GM18858 (cell line): Measurements from ENCODE around the gene DGKA.
A peak's percentile ranks its signal among the peaks of the same experiment; 100 is the strongest.
"Not testable (repeated sequence)": the region's sequence is repeated elsewhere in the genome, so short reads cannot be mapped to it uniquely, and the experiment has no call there.

Experiments
- ATAC-seq: cut with Tn5 transposase; IDR thresholded peaks from one replicate; pipeline ENCODE4 v1.9.1; 2021; ENCODE audit not compliant: unreplicated experiment

The DGKA gene

GRCh38 chr12:55930771-55931316 lies at the start of gene DGKA:
DGKA (plus strand) TSS chr12:55931162; CDS start chr12:55936504, 5,342 bp downstream.
- no peak for ATAC-seq

DNA sequence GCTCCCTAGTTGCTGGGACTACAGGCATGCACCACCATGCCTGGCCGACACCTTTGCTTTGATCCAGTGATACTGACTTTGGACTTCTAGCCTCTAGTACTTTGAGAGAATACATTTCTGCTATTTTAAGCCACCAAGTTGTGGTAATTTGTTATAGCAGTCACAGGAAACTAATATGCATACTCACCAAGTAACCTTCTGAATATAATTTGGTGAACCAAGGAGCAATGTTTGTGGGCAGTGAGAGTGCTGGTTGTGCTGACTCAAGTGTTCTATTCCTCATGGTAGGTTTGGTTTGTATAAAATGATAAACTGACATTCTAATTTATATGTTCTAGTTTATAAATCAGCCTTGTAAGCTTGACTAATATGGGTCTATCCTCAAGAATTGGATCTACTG lies 45.8 kb upstream of the DGKA start:
- ATAC-seq: no peak

GRCh38 chr12:55891310-55891709 lies 39.7 kb upstream of the DGKA start:
- ATAC-seq: no peak

DNA sequence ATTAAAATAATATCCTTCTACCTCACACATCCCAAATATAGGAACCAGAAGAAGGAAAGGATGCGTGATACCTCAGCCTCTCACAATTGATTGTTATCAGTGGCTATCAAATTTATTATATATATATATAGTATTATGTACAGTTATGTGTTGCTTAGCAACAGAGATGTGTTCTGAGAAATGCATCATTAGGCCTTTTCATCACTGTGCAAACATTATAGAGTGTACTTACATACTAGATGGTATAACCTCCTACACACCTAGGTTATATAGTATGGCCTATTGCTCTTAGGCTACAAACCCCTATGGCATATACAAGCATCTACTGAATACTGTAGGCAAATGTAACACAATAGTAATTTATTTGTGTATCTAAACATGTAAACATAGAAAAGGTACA lies 37.2 kb upstream of the DGKA start:
- no peak for ATAC-seq

GRCh38 chr12:55899082-55899481 lies 31.9 kb upstream of the DGKA start:
- no peak for ATAC-seq

- ATAC-seq: no peak
These were observed 29.0 kb upstream of the DGKA start for GRCh38 chr12:55901881-55902490.

DNA sequence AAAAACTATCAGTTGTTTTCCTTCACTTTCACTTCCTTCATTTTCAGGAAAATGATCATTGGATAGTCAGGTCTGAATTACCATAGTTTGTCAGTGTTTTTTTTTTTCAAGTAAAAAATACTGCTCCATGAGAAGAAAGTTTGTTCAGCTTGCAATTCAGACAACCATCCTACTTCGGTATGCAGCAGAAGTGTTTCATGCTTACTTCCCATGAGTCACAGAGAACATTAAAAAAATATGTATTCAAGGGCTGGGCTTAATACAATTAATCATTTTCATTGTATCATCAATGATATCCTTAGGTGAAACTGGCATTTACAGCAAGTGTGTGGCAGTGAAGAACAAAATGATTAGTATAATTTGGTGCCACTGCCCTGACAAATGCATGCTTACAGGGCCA lies 24.9 kb upstream of the DGKA start:
- ATAC-seq: no peak

GRCh38 chr12:55908726-55909512 lies 22.0 kb upstream of the DGKA start:
- no peak for ATAC-seq

DNA sequence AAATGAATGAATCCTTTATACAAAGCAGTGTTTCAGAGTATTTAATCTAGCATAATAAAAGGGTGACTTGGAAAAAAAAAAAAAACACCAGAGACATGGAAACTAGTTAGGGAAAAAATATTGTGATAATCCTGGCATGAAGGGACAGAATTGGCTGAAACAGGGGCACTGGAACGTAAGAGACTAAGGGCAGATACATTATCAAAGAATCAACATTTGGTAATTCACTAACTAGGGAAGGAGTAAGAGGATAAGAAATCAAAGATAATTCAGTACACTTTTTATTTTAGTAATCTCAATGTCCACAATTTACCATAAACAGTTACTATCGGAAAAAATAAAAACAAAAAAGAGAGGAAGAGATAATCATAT lies 21.5 kb upstream of the DGKA start:
- no peak for ATAC-seq

DNA sequence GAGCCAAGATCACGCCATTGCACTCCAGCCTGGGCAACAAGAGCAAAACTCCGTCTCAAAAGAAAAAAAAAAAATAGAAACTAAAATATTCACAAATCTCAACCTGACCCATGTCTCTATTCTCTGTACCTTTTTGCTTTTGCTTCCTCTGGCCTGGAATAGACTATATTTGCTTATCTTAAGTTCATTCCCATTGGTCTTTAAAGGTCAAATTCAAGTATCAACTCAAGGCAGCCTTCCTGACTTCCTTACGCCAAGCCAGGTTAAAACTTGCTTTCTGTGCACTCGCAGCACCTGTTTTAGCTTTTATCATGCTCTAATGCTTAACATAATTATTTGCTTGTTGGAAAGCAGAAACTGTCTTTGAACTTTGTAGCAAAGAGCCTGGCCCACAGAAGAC lies 18.1 kb upstream of the DGKA start:
- ATAC-seq: no peak

GRCh38 chr12:55915482-55915859 lies 15.5 kb upstream of the DGKA start:
- ATAC-seq: no peak

DNA sequence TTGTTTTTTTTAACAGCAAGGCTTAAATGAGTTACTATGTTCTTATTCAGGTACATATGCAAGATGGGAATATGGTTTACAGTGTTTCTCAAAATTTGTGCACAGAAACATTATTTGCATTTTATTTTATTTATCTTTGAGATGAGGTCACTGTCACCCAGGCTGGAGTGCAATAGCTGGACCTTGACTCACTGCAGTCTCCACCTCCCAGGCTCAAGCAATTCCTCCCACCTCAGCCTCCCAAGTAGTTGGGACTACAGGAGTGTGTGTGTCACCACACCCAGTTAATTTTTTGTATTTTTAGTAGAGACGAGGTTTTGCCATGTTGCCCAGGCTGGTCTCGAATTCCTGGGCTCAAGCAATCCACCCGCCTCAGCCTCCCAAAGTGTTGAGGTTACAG lies 11.9 kb upstream of the DGKA start:
- ATAC-seq: not testable (repeated sequence)

GRCh38 chr12:55922126-55922525 lies 8.8 kb upstream of the DGKA start:
- no peak for ATAC-seq

GRCh38 chr12:55923648-55924047 lies 7.3 kb upstream of the DGKA start:
- not testable (repeated sequence) for ATAC-seq

DNA sequence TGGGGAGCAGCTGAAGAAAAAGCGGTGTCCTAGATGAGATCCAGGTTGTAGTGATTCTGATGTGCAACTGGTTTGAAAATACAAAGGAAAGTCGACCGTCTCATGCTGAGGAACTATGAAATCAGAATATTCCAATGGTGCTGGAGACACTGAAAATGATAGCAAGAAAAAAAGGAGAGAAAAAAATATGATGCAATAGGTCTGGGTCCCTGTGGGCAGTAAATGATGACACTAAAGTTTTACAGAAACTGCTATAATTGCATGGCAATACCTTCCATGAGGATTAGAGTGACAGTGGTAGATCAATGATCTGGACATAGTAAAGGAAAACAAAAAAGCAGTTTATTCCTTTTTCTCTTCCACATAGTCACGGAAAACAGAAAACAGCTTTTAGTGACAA lies 5.6 kb upstream of the DGKA start:
- ATAC-seq: no peak

DNA sequence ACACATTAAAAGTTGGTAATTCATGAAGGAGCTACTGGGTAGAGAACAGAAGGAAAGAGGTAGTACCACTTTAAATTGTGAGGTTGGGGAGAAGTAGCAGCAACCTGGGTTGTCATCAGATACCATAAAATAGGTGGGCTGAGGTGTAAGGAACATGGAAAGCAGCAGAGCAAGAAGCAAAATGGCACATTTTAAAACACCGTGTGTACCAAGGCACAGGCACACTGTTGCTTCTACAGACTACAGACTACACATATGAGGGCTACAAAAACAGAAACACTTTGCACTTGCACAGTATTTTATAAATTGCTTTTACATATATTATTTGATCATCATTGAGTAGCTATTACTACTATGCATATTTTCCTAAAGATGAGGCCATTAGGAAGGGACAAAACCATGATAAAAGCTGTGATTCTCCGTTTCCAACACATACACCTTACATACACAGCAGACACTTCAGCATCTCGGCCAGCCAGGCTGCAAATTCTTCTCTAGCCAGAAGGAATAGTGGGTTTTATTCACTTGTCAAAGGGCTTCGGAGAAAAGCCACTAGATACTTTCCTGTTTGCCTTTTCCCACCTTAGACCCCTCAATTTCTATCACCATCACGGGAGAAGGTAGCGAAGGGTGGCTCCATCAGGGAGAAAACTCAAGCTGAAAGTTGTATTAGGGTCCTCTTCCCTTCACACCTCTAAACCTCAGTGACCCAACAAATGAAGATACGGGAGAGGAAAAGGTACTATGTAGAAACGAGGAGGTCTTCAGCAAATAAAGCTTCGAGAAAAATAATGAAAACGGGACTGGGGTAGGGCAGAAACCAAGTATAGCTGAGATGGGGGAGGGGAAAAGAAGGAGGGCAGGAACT lies 4.9 kb upstream of the DGKA start:
- ATAC-seq: no peak

DNA sequence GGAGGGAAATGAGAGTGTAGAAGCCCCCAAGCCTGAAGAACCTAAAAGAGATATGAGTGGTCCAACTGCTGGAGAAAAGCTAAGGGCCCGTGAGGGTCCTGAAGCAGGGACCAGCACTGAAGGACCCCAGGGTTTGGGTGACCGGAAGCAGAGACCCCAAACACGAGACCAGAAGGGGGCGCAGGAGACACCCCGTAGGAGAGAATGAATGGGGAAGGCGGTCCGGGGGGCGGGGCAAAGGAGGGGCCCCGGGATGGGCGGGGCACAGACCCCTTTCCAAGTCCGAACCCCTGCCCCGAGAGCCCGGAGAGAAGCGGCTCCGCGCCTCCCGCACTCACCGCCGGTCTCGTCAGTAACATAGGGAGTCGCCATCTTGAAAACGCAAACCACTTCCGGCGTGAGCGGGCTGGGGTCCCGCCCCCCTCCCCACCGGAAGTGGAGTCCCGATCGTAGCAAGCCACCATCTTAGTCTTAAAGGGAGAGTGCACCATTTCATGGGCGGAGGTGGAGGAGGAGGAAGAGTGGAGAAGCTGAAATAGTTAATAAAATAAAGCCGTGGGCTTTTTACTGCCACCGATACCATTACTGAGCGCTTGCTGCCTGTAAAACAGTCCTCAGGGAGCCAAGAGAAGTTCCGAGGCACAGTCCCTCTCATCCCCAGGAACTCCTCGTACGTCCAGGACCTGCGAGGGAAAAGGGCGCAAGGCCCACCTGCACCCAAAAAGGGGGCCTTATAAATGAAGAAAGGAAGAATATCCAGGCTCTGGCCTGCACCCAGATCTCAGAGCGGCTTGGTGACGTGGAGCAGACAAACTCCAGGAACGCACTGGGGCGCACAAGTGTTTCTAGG lies 4.0 kb upstream of the DGKA start:
- peak; percentile 31 for ATAC-seq

- peak; percentile 20 for ATAC-seq
These were observed 3.1 kb upstream of the DGKA start, which contains the start of gene PYM1 for GRCh38 chr12:55927588-55928502. PYM1 (minus strand) TSS chr12:55927894; CDS start chr12:55927761, 133 bp downstream.

- no peak for ATAC-seq
These were observed 1.6 kb upstream of the DGKA start for GRCh38 chr12:55929306-55929791.
